Liver (tissue), 9 donors: Measurements from ENCODE around the gene FAM149B1. TPM values are rescaled to one million over a fixed set of nuclear protein-coding genes. Genes with fewer than 3 reads are reported as not detected.

ENCODE experiments used
- DNase-seq: peaks from one replicate; pipeline ENCODE4 v3.0.0-alpha.2; 2017; ENCODE audit warnings: low spot score
- H3K27ac ChIP-seq, 2 donors: one replicate each; pipeline ENCODE4 v1.7.0; 2013; ENCODE audit warnings: inconsistent platforms in 2 of 2, low read length in 2 of 2, control low read depth in 1 of 2, low read depth in 1 of 2, mild to moderate bottlenecking in 1 of 2
- H3K27me3 ChIP-seq, 4 donors: one replicate each; pipeline versions ENCODE4 v1.6.1 to v1.7.0; 2013; ENCODE audit warnings: low read length in 3 of 4, inconsistent platforms in 1 of 4, mild to moderate bottlenecking in 1 of 4, moderate library complexity in 1 of 4; ENCODE audit not compliant: control insufficient read depth in 4 of 4, insufficient read depth in 4 of 4
- H3K36me3 ChIP-seq, 4 donors: one replicate each; pipeline versions ENCODE4 v1.6.1 to v1.7.0; 2013; ENCODE audit warnings: low read length in 3 of 4, mild to moderate bottlenecking in 3 of 4, low read depth in 1 of 4, moderate library complexity in 1 of 4; ENCODE audit not compliant: control insufficient read depth in 4 of 4, insufficient read depth in 3 of 4
- H3K4me1 ChIP-seq, 4 donors: one replicate each; pipeline versions ENCODE4 v1.6.1 to v1.7.0; 2013; ENCODE audit warnings: low read length in 3 of 4, mild to moderate bottlenecking in 3 of 4, moderate library complexity in 1 of 4; ENCODE audit not compliant: control insufficient read depth in 4 of 4, insufficient read depth in 4 of 4
- H3K4me3 ChIP-seq, 3 donors: one replicate each; pipeline versions ENCODE4 v1.6.1 to v1.7.0; 2013; ENCODE audit warnings: low read length in 3 of 3, control low read depth in 1 of 3, low read depth in 1 of 3, mild to moderate bottlenecking in 1 of 3
- H3K9ac ChIP-seq, 2 donors: one replicate each; pipeline ENCODE4 v1.7.0; 2013; ENCODE audit warnings: low read length in 2 of 2, mild to moderate bottlenecking in 2 of 2, moderate library complexity in 2 of 2, control low read depth in 1 of 2, low read depth in 1 of 2
- H3K9me3 ChIP-seq, 4 donors: one replicate each; pipeline versions ENCODE4 v1.6.1 to v1.7.0; 2013; ENCODE audit warnings: low read length in 3 of 4; ENCODE audit not compliant: control insufficient read depth in 4 of 4
- EGR1 ChIP-seq, 2 donors: IDR thresholded peaks; 2 replicates each; pipeline ENCODE4 v1.6.1; 2016 to 2018; ENCODE audit warnings: antibody characterized with exemption in 2 of 2, low read depth in 2 of 2
- GABPA ChIP-seq, 2 donors: IDR thresholded peaks in 1 of 2; conservative IDR thresholded peaks in 1 of 2; 2 replicates each; pipeline ENCODE4 v1.6.1; 2016; ENCODE audit warnings: antibody characterized with exemption in 2 of 2, mild to moderate bottlenecking in 1 of 2, moderate library complexity in 1 of 2
- HNF4A ChIP-seq, 2 donors: conservative IDR thresholded peaks; 2 replicates each; pipeline ENCODE4 v1.6.1; 2016; ENCODE audit warnings: antibody characterized with exemption in 2 of 2, mild to moderate bottlenecking in 2 of 2
- JUND ChIP-seq, 2 donors: IDR thresholded peaks; 2 replicates each; pipeline ENCODE4 v1.6.1; 2016; ENCODE audit warnings: antibody characterized with exemption in 2 of 2
- NR2F2 ChIP-seq: IDR thresholded peaks from 2 replicates; pipeline ENCODE4 v1.6.1; 2016; ENCODE audit warnings: antibody characterized with exemption
- RAD21 ChIP-seq, 2 donors: IDR thresholded peaks; 2 replicates each; pipeline ENCODE4 v1.6.1; 2016; ENCODE audit warnings: antibody characterized with exemption in 2 of 2, mild to moderate bottlenecking in 2 of 2
- REST ChIP-seq: IDR thresholded peaks from 2 replicates; pipeline ENCODE4 v1.6.1; 2016; ENCODE audit warnings: antibody characterized with exemption, mild to moderate bottlenecking
- RXRA ChIP-seq, 2 donors: IDR thresholded peaks; 2 replicates each; pipeline ENCODE4 v1.6.1; 2017 to 2018; ENCODE audit warnings: antibody characterized with exemption in 2 of 2, mild to moderate bottlenecking in 1 of 2
- SP1 ChIP-seq: IDR thresholded peaks from 2 replicates; pipeline ENCODE4 v1.6.1; 2018; ENCODE audit warnings: antibody characterized with exemption, mild to moderate bottlenecking
- TAF1 ChIP-seq: conservative IDR thresholded peaks from 2 replicates; pipeline ENCODE4 v1.6.1; 2016; ENCODE audit warnings: antibody characterized with exemption, mild to moderate bottlenecking
- YY1 ChIP-seq: IDR thresholded peaks from 2 replicates; pipeline ENCODE4 v1.6.1; 2016; ENCODE audit warnings: antibody characterized with exemption, mild to moderate bottlenecking
- ZBTB33 ChIP-seq: IDR thresholded peaks from 2 replicates; pipeline ENCODE4 v1.6.1; 2016; ENCODE audit warnings: antibody characterized with exemption
- WGBS: extraction: QIAGEN DNeasy Blood & Tissue Kit; methylation state at CpG from one replicate; pipeline ENCODE4 v1.1.7; 2013; 5-methylcytosine and 5-hydroxymethylcytosine counted together
- polyA plus RNA-seq, 2 donors: library from polyadenylated mRNA; stranded (reverse) in 1 of 2; unstranded in 1 of 2; fragments of 200-250 nt in 1 of 2; fragments of >200 nt in 1 of 2; fragmentation: Nextera tagmentation in 1 of 2; extraction: Ambion mirVana in 1 of 2; gene quantifications; one replicate each; pipeline versions ENCODE4 v1.2.1 to v1.2.3, GENCODE V29; 2013 to 2015
- total RNA-seq, 2 donors: library from RNA; depleted of rRNA; stranded (reverse); fragments of >200 nt; gene quantifications; one replicate each; pipeline ENCODE4 v1.2.3, GENCODE V29; 2014
- TF ChIP-seq, protein P1 (sequence below): fragments of 150-350 bp; IDR thresholded peaks from 2 replicates; pipeline ENCODE4 v1.5.1; 2017; ENCODE audit warnings: improper control_type of control experiment, low read depth, low read length; ENCODE audit not compliant: missing input control
- donor health status: healthy.
- donor health status: healthy.
- donor health status: healthy.
- donor health status: healthy.
- donor health status: healthy.

FAM149B1 gene
- total and polyA plus RNA-seq, 4 donors = 7.3 to 12.9 (median 9.1) TPM

- no peak for TF ChIP-seq RXRA (IDR thresholded peaks at IDR 0.05)
These were observed 93.6 kb downstream of the FAM149B1 start (continued) for GRCh38 chr10:73261362-73261995.

GRCh38 chr10:73262105-73262730 lies 94.3 kb downstream of the FAM149B1 start:
- 79% methylated on average over 4 of the region's 4 CpGs for WGBS
- no peak overlapping the region for H3K27ac ChIP-seq
- peaks cover 0 to 4% (median 0%) of the 10 kb centered on the region in 4 donors for H3K4me1 ChIP-seq
- no peak overlapping the region for H3K4me3 ChIP-seq
- no peaks in the 10 kb centered on the region for H3K27me3 ChIP-seq
- no peak overlapping the region for H3K9ac ChIP-seq
- H3K9me3 ChIP-seq = no peaks in the 10 kb centered on the region
- DNase-seq = no peak
- no peaks in the 10 kb centered on the region for H3K36me3 ChIP-seq
- TF ChIP-seq ZBTB33 (no peak), SP1 (no peak), GABPA (IDR thresholded peaks at IDR 0.05 in 1 of 2, conservative IDR thresholded peaks at IDR 0.05 in 1 of 2) (no peak), EGR1 (IDR thresholded peaks at IDR 0.05; ENCODE audit: low read depth in 2 of 2) (no peak), REST (no peak)

DNA sequence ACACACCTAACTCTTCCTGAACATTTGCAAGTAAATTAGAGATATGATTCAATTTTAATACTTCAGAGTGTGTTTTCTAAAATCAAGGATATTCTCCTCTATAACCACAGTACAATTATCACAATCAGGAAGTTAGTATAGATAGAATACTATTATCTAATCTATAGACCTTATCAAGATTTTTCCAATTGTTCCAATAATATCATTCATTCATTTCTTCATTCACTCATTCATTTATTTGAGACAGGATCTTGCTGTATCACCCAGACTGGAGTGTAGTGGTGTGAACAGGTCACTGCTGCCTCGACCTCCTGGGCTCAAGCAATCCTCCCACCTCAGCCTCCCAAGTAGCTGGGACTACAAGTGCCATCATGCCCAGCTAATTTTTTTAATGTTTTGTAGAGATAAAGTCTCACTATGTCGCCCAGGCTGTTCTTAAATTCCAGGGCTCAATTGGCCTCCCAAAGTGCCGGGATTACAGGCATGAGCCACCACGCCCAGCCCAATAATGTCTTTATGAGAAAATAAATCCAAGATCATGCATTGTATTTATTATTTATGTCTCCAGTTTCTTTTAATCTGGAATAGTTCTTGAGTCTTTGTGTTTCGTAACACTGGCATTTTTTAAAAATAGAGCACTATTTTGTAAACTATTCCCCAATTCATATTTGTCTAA lies 95.1 kb downstream of the FAM149B1 start:
- Histone ChIP-seq H3K9me3 (no peaks in the 10 kb centered on the region), H3K9ac (no peak overlapping the region), H3K36me3 (no peaks in the 10 kb centered on the region), H3K27me3 (no peaks in the 10 kb centered on the region), H3K4me1 (peaks cover 0 to 4% (median 0%) of the 10 kb centered on the region in 4 donors), H3K4me3 (no peak overlapping the region), H3K27ac (no peak overlapping the region)
- TF ChIP-seq RAD21 (IDR thresholded peaks at IDR 0.05) (no peak), NR2F2 (no peak), EGR1 (IDR thresholded peaks at IDR 0.05; ENCODE audit: low read depth in 2 of 2) (no peak), HNF4A (conservative IDR thresholded peaks at IDR 0.05) (no peak), TAF1 (no peak), REST (no peak), JUND (IDR thresholded peaks at IDR 0.05) (no peak), SP1 (no peak), ZBTB33 (no peak), YY1 (no peak)
- TF ChIP-seq, protein P1, sequence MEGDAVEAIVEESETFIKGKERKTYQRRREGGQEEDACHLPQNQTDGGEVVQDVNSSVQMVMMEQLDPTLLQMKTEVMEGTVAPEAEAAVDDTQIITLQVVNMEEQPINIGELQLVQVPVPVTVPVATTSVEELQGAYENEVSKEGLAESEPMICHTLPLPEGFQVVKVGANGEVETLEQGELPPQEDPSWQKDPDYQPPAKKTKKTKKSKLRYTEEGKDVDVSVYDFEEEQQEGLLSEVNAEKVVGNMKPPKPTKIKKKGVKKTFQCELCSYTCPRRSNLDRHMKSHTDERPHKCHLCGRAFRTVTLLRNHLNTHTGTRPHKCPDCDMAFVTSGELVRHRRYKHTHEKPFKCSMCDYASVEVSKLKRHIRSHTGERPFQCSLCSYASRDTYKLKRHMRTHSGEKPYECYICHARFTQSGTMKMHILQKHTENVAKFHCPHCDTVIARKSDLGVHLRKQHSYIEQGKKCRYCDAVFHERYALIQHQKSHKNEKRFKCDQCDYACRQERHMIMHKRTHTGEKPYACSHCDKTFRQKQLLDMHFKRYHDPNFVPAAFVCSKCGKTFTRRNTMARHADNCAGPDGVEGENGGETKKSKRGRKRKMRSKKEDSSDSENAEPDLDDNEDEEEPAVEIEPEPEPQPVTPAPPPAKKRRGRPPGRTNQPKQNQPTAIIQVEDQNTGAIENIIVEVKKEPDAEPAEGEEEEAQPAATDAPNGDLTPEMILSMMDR = no peak
- DNase-seq = no peak
- WGBS = 84% methylated on average over 5 of the region's 5 CpGs
